Testis (tissue), 2 donors: ENCODE data around the gene MN1.

Experiments used
- CTCF ChIP-seq, 3 experiments: fragments of 450-650 bp in 2 of 3; fragments of 200-600 bp in 1 of 3; sonication (generic) in 1 of 3; IDR thresholded peaks; one replicate each; pipeline ENCODE4 v1.5.1; 2016 to 2019; ENCODE audit warnings: antibody characterized with exemption in 3 of 3, mild to moderate bottlenecking in 2 of 3, moderate library complexity in 1 of 3
- POLR2A ChIP-seq: fragments of 450-650 bp; IDR thresholded peaks from one replicate; pipeline ENCODE4 v1.6.1; 2017; ENCODE audit warnings: antibody characterized with exemption, mild to moderate bottlenecking, moderate library complexity

GRCh38 chr22:27805841-27806240, 4.3 kb upstream of the MN1 start:
- TF ChIP-seq POLR2A (no peak), CTCF (IDR thresholded peaks at IDR 0.05) (no peak)
